Loucy (cell line): Measurements from ENCODE around the gene IL21R.

Experiments
- H2AFZ ChIP-seq: fragments of 200-600 bp; sonication (generic); 2 replicates; pipeline ENCODE4 v1.6.0; 2016; ENCODE audit warnings: antibody characterized with exemption, mild to moderate bottlenecking, low read length, moderate library complexity
- H3F3A ChIP-seq: fragments of 200-600 bp; 2 replicates; pipeline ENCODE4 v1.6.0; 2016; ENCODE audit warnings: antibody characterized with exemption, low read depth, mild to moderate bottlenecking
- H3K27me3 ChIP-seq: fragments of 200-600 bp; sonication (generic); 2 replicates; pipeline ENCODE4 v1.6.1; 2014; ENCODE audit warnings: low read length, mild to moderate bottlenecking; ENCODE audit not compliant: insufficient read depth, poor library complexity, severe bottlenecking
- H3K36me3 ChIP-seq: fragments of 200-600 bp; sonication (generic); 2 replicates; pipeline ENCODE4 v1.6.1; 2016; ENCODE audit warnings: low read length; ENCODE audit not compliant: insufficient read depth
- H3K4me1 ChIP-seq: fragments of 200-600 bp; sonication (generic); 2 replicates; pipeline ENCODE4 v1.5.1; 2014; ENCODE audit warnings: low read length, mild to moderate bottlenecking; ENCODE audit not compliant: insufficient read depth, poor library complexity, severe bottlenecking
- H3K4me2 ChIP-seq: fragments of 200-600 bp; sonication (generic); 2 replicates; pipeline ENCODE4 v1.6.0; 2014; ENCODE audit warnings: antibody characterized with exemption, low read length, low read depth, mild to moderate bottlenecking; ENCODE audit not compliant: poor library complexity, severe bottlenecking
- H3K4me3 ChIP-seq: fragments of 200-600 bp; sonication (generic); 2 replicates; pipeline ENCODE4 v1.5.1; 2014; ENCODE audit warnings: low read length, mild to moderate bottlenecking, mixed read lengths; ENCODE audit not compliant: poor library complexity, severe bottlenecking
- H3K79me2 ChIP-seq: fragments of 200-600 bp; sonication (generic); 2 replicates; pipeline ENCODE4 v1.6.1; 2014; ENCODE audit warnings: low read length; ENCODE audit not compliant: insufficient read depth
- H3K9ac ChIP-seq: fragments of 200-600 bp; sonication (generic); 2 replicates; pipeline ENCODE4 v1.6.0; 2014; ENCODE audit warnings: mild to moderate bottlenecking, low read depth, low read length, moderate library complexity; ENCODE audit not compliant: poor library complexity, severe bottlenecking
- H3K9me2 ChIP-seq: fragments of 200-600 bp; sonication (generic); replicated peaks from 2 replicates; pipeline ENCODE4 v1.6.1; 2016; ENCODE audit warnings: low read depth, low read length, mixed read lengths
- H3K9me3 ChIP-seq: fragments of 200-600 bp; sonication (generic); 2 replicates; pipeline ENCODE4 v1.6.1; 2014; ENCODE audit warnings: mild to moderate bottlenecking, antibody characterized with exemption, low read length, low read depth; ENCODE audit not compliant: insufficient read depth
- H4K20me1 ChIP-seq: fragments of 200-600 bp; sonication (generic); 2 replicates; pipeline ENCODE4 v1.6.0; 2014; ENCODE audit warnings: antibody characterized with exemption, low read length, mild to moderate bottlenecking; ENCODE audit not compliant: insufficient read depth, poor library complexity, severe bottlenecking
- CTCF ChIP-seq: fragments of 200-600 bp; sonication (generic); conservative IDR thresholded peaks from 2 replicates; pipeline ENCODE4 v1.5.1; 2014; ENCODE audit warnings: mild to moderate bottlenecking, antibody characterized with exemption, low read length
- EZH2phosphoT487 ChIP-seq: fragments of 200-600 bp; IDR thresholded peaks from 2 replicates; pipeline ENCODE4 v1.6.1; 2018; ENCODE audit warnings: antibody characterized with exemption, mild to moderate bottlenecking, moderate library complexity, borderline replicate concordance

The IL21R gene

GRCh38 chr16:27364493-27365141 is 37.4 kb upstream of the IL21R start:
- no peaks in the 10 kb centered on the region; the same call in 1 of the 2 replicates for H3K9me3 ChIP-seq

GRCh38 chr16:27365142-27366089 is 36.6 kb upstream of the IL21R start:
- no peaks in the 10 kb centered on the region for H3K79me2 ChIP-seq
- peaks cover 12% of the 10 kb centered on the region for H3F3A ChIP-seq
- peaks cover 14% of the 10 kb centered on the region for H3K4me1 ChIP-seq
- no peak overlapping the region for H3K4me2 ChIP-seq
- no peak for TF ChIP-seq EZH2phosphoT487
- no peak for TF ChIP-seq CTCF
- H3K9me2 ChIP-seq, result no peaks in the 10 kb centered on the region
- no peak overlapping the region for H3K9ac ChIP-seq
- no peaks in the 10 kb centered on the region; the same call in 1 of the 2 replicates for H3K36me3 ChIP-seq
- peaks cover 3% of the 10 kb centered on the region; the same call in 1 of the 2 replicates for H3K9me3 ChIP-seq
- no peak overlapping the region for H3K4me3 ChIP-seq
- H2AFZ ChIP-seq, result no peak overlapping the region
- no peaks in the 10 kb centered on the region for H4K20me1 ChIP-seq
- H3K27me3 ChIP-seq, result no peaks in the 10 kb centered on the region

More at GRCh38 chr16:27364493-27365141, 37.4 kb upstream of the IL21R start:
- peaks cover 14% of the 10 kb centered on the region for H3K4me1 ChIP-seq
- H3K4me2 ChIP-seq, result no peak overlapping the region
- H3K9me2 ChIP-seq, result no peaks in the 10 kb centered on the region
- no peaks in the 10 kb centered on the region for H3K79me2 ChIP-seq
- H3K9ac ChIP-seq, result no peak overlapping the region
- no peaks in the 10 kb centered on the region for H3K27me3 ChIP-seq
- H2AFZ ChIP-seq, result no peak overlapping the region
- no peaks in the 10 kb centered on the region; the same call in 1 of the 2 replicates for H3K36me3 ChIP-seq
- H4K20me1 ChIP-seq, result no peaks in the 10 kb centered on the region
- no peak overlapping the region for H3K4me3 ChIP-seq
- no peak for TF ChIP-seq CTCF
- no peak for TF ChIP-seq EZH2phosphoT487
- H3F3A ChIP-seq, result peaks cover 12% of the 10 kb centered on the region

GRCh38 chr16:27366687-27367460 is 35.1 kb upstream of the IL21R start:
- H3K79me2 ChIP-seq, result no peaks in the 10 kb centered on the region
- no peaks in the 10 kb centered on the region; the same call in 1 of the 2 replicates for H3K36me3 ChIP-seq
- peak overlapping the region; percentile 88 for H3K4me2 ChIP-seq
- H3K9me3 ChIP-seq, result peaks cover 3% of the 10 kb centered on the region; the same call in 1 of the 2 replicates
- H2AFZ ChIP-seq, result peak overlapping the region; percentile 14; the same call in 1 of the 2 replicates
- H3F3A ChIP-seq, result peaks cover 12% of the 10 kb centered on the region
- no peaks in the 10 kb centered on the region for H4K20me1 ChIP-seq
- peak overlapping the region; percentile 65 for H3K4me3 ChIP-seq
- no peak for TF ChIP-seq EZH2phosphoT487
- no peak for TF ChIP-seq CTCF
- peak overlapping the region; percentile 80 for H3K9ac ChIP-seq
- peaks cover 14% of the 10 kb centered on the region for H3K4me1 ChIP-seq
- H3K9me2 ChIP-seq, result no peaks in the 10 kb centered on the region
- no peaks in the 10 kb centered on the region for H3K27me3 ChIP-seq
